Lower lobe of right lung (tissue), 2 donors: Measurements from ENCODE around the gene RNF144B. TPM values are rescaled to one million over a fixed set of nuclear protein-coding genes. Genes with fewer than 3 reads are reported as not detected.
"Not testable (repeated sequence)": the region's sequence is repeated elsewhere in the genome, so short reads cannot be mapped to it uniquely, and the experiment has no call there.

ENCODE experiments used
- ATAC-seq, 2 donors: fragments of 200-7000 bp; cut with Tn5 transposase; one replicate each; pipeline ENCODE4 v1.9.1; 2020 to 2022; ENCODE audit warnings: mild to moderate bottlenecking in 2 of 2, moderate library complexity in 2 of 2
- DNase-seq: peaks from one replicate; pipeline ENCODE4 v3.0.0-alpha.2; 2020
- H3K27ac ChIP-seq: fragments of 200-600 bp; one replicate; pipeline ENCODE4 v1.8.0; 2022
- H3K27me3 ChIP-seq: fragments of 200-600 bp; one replicate; pipeline ENCODE4 v1.8.0; 2022; ENCODE audit warnings: low read depth
- H3K36me3 ChIP-seq: fragments of 200-600 bp; one replicate; pipeline ENCODE4 v1.8.0; 2022; ENCODE audit warnings: mild to moderate bottlenecking
- H3K4me1 ChIP-seq: fragments of 200-600 bp; one replicate; pipeline ENCODE4 v1.8.0; 2022
- H3K4me3 ChIP-seq: fragments of 200-600 bp; one replicate; pipeline ENCODE4 v1.8.0; 2022; ENCODE audit warnings: mild to moderate bottlenecking
- H3K9me3 ChIP-seq: fragments of 200-600 bp; one replicate; pipeline ENCODE4 v1.8.0; 2022
- CTCF ChIP-seq: fragments of 200-600 bp; IDR thresholded peaks from one replicate; pipeline ENCODE4 v1.8.0; 2022; ENCODE audit warnings: antibody characterized with exemption, mild to moderate bottlenecking
- intact Hi-C: fragments of 100-400 bp; cut with DNase I; formaldehyde crosslinking; loops from one replicate; pipeline ENCODE4 v1.11.0; 2022
- total RNA-seq: library from RNA; stranded (reverse); fragmentation: NEBNext Ultra II Directional; extraction: Animal tissue kit (Norgen Biotek cat#: 25700); gene quantifications from one replicate; pipeline ENCODE4 v1.2.1, GENCODE V29; 2021
- donor health status: DM: no; HTN: yes; CAD: no; lungs with severe emphysema.

RNF144B gene
- total RNA-seq, 1 donor from 2014 or later = 109 TPM

GRCh38 chr6:18352842-18353241 is 34.3 kb upstream of the RNF144B start:
- H3K9me3 ChIP-seq = no peaks in the 10 kb centered on the region
- no peaks in the 10 kb centered on the region for H3K27me3 ChIP-seq
- H3K4me1 ChIP-seq = peaks cover 5% of the 10 kb centered on the region
- ATAC-seq = no peak
- no peak for TF ChIP-seq CTCF
- H3K36me3 ChIP-seq = no peaks in the 10 kb centered on the region
- H3K27ac ChIP-seq = no peak overlapping the region
- intact Hi-C loops = no loop called here
- DNase-seq = no peak
- H3K4me3 ChIP-seq = no peak overlapping the region

- peaks cover 5% of the 10 kb centered on the region for H3K4me1 ChIP-seq
- ATAC-seq = no peak
- no peaks in the 10 kb centered on the region for H3K36me3 ChIP-seq
- H3K4me3 ChIP-seq = no peak overlapping the region
- intact Hi-C loops = no loop called here
- H3K9me3 ChIP-seq = no peaks in the 10 kb centered on the region
- H3K27ac ChIP-seq = no peak overlapping the region
- no peaks in the 10 kb centered on the region for H3K27me3 ChIP-seq
- DNase-seq = no peak
- no peak for TF ChIP-seq CTCF
Measured at GRCh38 chr6:18353251-18353650, 33.9 kb upstream of the RNF144B start.

- not testable (repeated sequence) for DNase-seq
Measured at GRCh38 chr6:18357546-18357945, 29.6 kb upstream of the RNF144B start.

DNA sequence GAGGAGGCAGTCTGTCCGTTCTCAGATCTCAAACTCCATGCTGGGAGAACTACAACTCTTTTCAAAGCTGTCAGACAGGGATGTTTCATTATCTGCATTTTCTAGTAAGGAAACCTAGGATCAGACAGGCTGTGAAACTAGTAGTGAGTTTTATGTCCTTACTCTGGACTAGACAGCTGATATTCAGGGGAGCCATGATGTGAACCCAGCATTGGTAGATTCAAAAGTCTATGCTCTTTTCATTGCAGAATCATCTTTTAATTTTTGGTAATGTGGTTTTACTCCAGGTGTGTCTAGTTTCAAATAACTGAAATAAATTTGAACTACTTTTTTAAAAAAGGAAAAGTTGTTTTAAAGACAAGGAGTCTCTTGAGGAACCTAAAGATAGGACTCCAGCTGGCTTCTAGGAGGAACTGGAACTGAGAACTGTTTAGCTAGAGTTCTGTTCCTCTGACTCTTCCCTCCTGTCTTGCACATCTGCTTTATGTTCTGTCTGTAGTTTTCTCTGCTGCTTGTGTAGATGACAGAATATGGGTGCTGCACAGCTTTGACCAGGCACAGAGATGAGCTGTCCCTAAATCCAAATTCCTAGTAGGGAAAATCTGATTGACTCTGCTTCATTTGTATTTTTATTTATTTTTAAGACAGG is 27.8 kb upstream of the RNF144B start:
- ATAC-seq (peak in 1 of 2 donors; percentile 48), DNase-seq (no peak)
- Histone ChIP-seq H3K36me3 (no peaks in the 10 kb centered on the region), H3K9me3 (no peaks in the 10 kb centered on the region), H3K4me3 (no peak overlapping the region), H3K4me1 (peaks cover 16% of the 10 kb centered on the region), H3K27me3 (no peaks in the 10 kb centered on the region), H3K27ac (no peak overlapping the region)
- intact Hi-C loops = no loop called here
- no peak for TF ChIP-seq CTCF

More at GRCh38 chr6:18357546-18357945, 29.6 kb upstream of the RNF144B start:
- intact Hi-C loops, H3K4me3 ChIP-seq, H3K27ac ChIP-seq, H3K9me3 ChIP-seq, H3K36me3 ChIP-seq, ATAC-seq, H3K27me3 ChIP-seq: not testable (repeated sequence)
- peaks cover 15% of the 10 kb centered on the region for H3K4me1 ChIP-seq

- Histone ChIP-seq H3K4me3 (no peak overlapping the region), H3K4me1 (peaks cover 16% of the 10 kb centered on the region), H3K27ac (no peak overlapping the region), H3K36me3 (no peaks in the 10 kb centered on the region), H3K27me3 (no peaks in the 10 kb centered on the region), H3K9me3 (no peaks in the 10 kb centered on the region)
- DNase-seq = no peak
- ATAC-seq = no peak
- TF ChIP-seq CTCF = no peak
- intact Hi-C loops = no loop called here
Measured at GRCh38 chr6:18360188-18360587, 27.0 kb upstream of the RNF144B start.

DNA sequence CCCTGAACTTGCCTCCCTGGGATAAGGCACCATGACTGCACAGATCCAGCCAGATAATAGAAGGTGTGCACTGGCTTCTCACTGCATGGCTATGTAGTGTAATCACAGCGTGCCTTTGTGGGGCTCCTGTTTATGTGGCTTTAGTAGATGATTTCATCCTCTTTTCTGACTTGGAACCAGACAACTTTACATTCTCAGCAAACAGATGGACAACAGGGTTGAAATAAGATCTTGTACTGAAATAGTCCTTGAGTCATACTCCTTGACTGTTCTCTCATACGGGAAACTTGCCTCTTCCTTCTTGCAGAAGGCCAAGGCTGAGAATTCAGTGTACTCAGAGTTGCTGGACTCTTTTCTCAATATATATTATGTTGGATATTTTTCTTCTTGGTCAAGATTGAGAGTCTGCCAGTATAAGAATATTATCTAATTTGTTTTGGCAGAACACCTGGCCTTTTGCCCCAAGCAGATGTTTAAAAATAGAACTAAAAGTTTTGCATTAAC is 25.0 kb upstream of the RNF144B start:
- intact Hi-C loops = no loop called here
- ATAC-seq (peak in 1 of 2 donors; percentile 35), DNase-seq (no peak)
- no peak overlapping the region for H3K4me3 ChIP-seq
- TF ChIP-seq CTCF = no peak
- no peak overlapping the region for H3K27ac ChIP-seq
- no peaks in the 10 kb centered on the region for H3K36me3 ChIP-seq
- peaks cover 16% of the 10 kb centered on the region for H3K4me1 ChIP-seq
- H3K27me3 ChIP-seq = no peaks in the 10 kb centered on the region
- H3K9me3 ChIP-seq = no peaks in the 10 kb centered on the region
